DND-41 (cell line): ENCODE results near the gene PRELP.

ENCODE experiments used
- CTCF ChIP-seq: IDR thresholded peaks from 2 replicates; pipeline ENCODE4 v1.5.1; 2012; ENCODE audit warnings: borderline replicate concordance, low read length, moderate library complexity, mild to moderate bottlenecking; ENCODE audit not compliant: poor library complexity, severe bottlenecking; ENCODE audit errors: extremely low read depth
- EZH2 ChIP-seq: IDR thresholded peaks from 3 replicates; pipeline ENCODE4 v1.6.1; 2012; ENCODE audit warnings: borderline replicate concordance, low read depth, mild to moderate bottlenecking, moderate library complexity, low read length, inconsistent platforms; ENCODE audit not compliant: severe bottlenecking

GRCh38 chr1:203486618-203487370 is 11.2 kb downstream of the PRELP start:
- no peak for TF ChIP-seq EZH2
- no peak for TF ChIP-seq CTCF
